ENCODE data around the gene HDAC4. TPM values are rescaled to one million over a fixed set of nuclear protein-coding genes. Genes with fewer than 3 reads are reported as not detected.

Gene HDAC4
- total RNA-seq, 1 donor from 2014 or later: 65.7 TPM

DNA sequence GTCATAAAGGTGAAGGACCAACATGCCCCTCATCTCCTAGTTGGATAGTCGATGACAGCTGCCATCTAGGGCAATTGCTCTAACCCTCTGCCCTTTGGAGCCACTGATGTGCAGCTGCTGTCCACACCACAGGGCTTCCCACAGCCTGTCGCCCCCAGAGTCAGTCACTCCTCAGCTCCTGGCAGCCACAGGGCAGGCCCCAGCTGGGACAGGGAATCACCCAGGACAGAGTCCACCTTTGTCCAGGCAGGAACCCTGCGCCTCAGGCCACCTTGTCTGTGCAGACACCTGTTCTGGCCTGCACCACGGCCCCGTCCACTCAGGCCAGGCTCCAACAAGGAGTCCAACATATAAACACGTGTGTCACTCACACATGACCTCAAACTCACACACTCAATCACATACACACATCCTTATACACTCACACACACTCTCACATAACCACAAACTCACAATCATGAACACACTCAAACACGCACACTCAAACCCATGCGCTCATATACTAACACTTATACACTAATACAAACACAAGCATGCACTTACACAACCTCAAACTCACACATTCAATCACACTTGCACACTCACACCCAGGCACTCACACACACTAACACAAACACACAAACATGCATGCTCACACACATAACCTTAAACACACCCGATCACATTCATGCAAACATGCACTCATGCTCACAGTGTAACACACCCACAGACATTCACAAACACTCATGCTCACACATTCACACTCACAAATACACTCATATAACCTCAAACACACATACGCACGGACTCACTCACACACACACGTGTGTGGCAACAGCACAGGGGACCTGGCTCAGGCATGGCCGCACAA lies 29.7 kb downstream of the HDAC4 start:
- intact Hi-C loops (cut with DNase I): no loop called here
- no peaks in the 10 kb centered on the region for H3K4me1 ChIP-seq
- H3K36me3 ChIP-seq: peaks cover 0 to 19% of the 10 kb centered on the region in 2 donors
- H3K27me3 ChIP-seq: no peaks in the 10 kb centered on the region
- DNase-seq (ENCODE audit: low spot score in 2 of 2): no peak
- TF ChIP-seq, protein P1, sequence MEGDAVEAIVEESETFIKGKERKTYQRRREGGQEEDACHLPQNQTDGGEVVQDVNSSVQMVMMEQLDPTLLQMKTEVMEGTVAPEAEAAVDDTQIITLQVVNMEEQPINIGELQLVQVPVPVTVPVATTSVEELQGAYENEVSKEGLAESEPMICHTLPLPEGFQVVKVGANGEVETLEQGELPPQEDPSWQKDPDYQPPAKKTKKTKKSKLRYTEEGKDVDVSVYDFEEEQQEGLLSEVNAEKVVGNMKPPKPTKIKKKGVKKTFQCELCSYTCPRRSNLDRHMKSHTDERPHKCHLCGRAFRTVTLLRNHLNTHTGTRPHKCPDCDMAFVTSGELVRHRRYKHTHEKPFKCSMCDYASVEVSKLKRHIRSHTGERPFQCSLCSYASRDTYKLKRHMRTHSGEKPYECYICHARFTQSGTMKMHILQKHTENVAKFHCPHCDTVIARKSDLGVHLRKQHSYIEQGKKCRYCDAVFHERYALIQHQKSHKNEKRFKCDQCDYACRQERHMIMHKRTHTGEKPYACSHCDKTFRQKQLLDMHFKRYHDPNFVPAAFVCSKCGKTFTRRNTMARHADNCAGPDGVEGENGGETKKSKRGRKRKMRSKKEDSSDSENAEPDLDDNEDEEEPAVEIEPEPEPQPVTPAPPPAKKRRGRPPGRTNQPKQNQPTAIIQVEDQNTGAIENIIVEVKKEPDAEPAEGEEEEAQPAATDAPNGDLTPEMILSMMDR (IDR thresholded peaks at IDR 0.05): no peak
- H3K9me3 ChIP-seq: no peaks in the 10 kb centered on the region
- no peak overlapping the region for H3K4me3 ChIP-seq
- H3K27ac ChIP-seq: no peak overlapping the region

DNA sequence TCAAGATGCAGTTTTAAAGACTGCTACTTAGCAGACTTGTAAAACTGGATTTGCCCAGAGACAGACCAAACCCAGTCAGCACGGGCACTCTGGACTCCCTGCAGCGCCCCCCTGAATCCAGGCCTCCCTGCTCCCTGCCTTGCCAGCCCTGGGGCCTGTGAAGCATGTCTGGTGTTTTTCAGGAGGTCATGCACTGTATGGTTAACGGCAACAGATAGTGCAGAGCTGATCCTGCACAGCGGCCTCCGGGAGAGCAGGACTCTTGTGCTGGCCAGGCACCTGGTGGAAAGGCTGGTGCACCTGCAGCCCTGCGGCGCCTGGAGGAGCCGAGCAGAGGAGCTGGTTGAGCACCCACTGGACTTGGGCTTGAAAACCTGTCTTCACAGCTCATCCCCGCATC lies 30.4 kb downstream of the HDAC4 start:
- Histone ChIP-seq H3K9me3 (no peaks in the 10 kb centered on the region), H3K4me3 (no peak overlapping the region), H3K36me3 (peaks cover 0 to 16% of the 10 kb centered on the region in 2 donors), H3K27ac (no peak overlapping the region), H3K27me3 (no peaks in the 10 kb centered on the region), H3K4me1 (no peaks in the 10 kb centered on the region)
- no peak for DNase-seq (ENCODE audit: low spot score in 2 of 2)
- TF ChIP-seq, protein P1 (IDR thresholded peaks at IDR 0.05): no peak
- intact Hi-C loops (cut with DNase I): no loop called here

DNA sequence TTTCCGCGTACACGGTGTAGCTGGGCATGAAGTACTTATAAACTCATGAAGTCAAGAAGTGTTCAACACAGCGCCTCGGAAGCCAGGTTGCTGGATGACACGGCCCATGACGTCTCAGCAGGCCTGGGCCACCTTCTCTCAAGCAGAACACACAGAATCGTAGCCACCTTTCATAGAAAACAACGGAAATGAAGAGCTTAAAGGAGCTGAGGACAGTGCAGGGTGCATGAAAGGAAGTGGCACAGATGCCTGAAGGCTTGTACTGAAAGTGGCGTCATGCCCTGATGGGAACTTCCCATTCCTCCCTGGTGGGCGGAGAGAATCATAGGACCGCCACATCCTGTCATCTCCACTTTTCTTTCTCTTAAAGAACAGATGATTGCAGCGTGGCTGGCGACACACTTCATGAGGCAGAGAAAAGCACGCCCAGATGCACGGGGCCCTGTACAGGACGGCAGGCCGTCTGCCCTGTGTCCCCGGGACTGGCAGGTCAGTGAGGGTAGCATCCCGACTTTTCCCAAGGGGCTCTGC lies 31.1 kb downstream of the HDAC4 start:
- Histone ChIP-seq H3K9me3 (no peaks in the 10 kb centered on the region), H3K4me1 (no peaks in the 10 kb centered on the region), H3K36me3 (peaks cover 0 to 16% of the 10 kb centered on the region in 2 donors), H3K27me3 (no peaks in the 10 kb centered on the region), H3K27ac (no peak overlapping the region), H3K4me3 (no peak overlapping the region)
- intact Hi-C loops (cut with DNase I): no loop called here
- DNase-seq (ENCODE audit: low spot score in 2 of 2): no peak
- TF ChIP-seq, protein P1 (IDR thresholded peaks at IDR 0.05): no peak

DNA sequence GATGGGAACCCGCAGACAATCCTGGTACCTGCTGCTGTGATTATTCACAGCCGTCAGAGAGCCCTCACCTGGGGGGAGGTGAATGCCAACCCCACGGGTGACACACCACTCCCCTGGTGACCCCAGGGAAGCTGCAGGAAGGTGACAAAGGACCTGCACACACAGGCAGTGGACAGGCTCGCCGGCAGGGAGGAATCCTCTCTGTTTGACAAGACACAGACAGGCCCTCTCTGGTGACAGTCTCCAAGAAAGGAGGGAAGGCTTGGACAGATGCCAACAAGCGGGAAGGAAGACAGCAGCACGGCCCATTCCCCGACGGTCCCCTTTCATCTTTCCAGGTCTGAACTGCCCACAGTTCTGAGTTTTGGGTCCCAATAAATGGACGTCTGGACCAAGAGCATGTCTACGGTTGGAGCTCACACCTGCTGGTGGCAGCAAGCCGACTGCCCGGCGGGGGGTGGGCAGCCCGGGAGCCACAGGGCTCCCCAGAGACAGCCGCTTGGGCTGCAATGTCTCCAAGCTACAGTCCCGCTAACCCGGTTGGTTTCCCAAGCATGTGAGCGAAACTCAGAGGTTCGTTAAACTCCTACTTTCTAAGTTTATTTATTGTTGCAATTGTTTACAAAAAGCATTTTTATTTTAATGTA lies 31.8 kb downstream of the HDAC4 start:
- intact Hi-C loops (cut with DNase I): no loop called here
- no peak overlapping the region for H3K4me3 ChIP-seq
- no peaks in the 10 kb centered on the region for H3K27me3 ChIP-seq
- no peak overlapping the region for H3K27ac ChIP-seq
- no peak for DNase-seq (ENCODE audit: low spot score in 2 of 2)
- TF ChIP-seq, protein P1 (IDR thresholded peaks at IDR 0.05): no peak
- H3K36me3 ChIP-seq: peaks cover 0 to 16% of the 10 kb centered on the region in 2 donors
- no peaks in the 10 kb centered on the region for H3K4me1 ChIP-seq
- no peaks in the 10 kb centered on the region for H3K9me3 ChIP-seq

DNA sequence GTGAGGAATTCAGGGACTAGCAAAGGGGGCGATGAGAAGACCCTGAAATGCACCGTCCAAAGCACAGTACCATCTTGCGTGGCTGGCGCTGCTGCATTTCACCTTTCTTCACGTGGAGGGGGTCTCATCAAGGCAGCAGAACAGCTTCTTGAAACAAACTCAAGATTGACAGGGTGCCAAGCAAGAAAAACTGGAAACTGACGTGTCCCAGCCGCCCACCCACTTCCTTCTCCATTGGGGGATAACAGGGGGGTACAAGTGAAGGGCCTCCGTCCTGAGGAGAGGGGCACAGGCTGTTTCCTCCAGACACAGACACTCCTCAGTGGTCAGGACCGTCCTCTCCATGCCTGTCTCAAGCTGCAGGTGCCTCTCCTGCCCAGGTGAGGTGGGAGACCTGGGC lies 32.5 kb downstream of the HDAC4 start:
- DNase-seq (ENCODE audit: low spot score in 2 of 2): no peak
- TF ChIP-seq, protein P1 (IDR thresholded peaks at IDR 0.05): no peak
- Histone ChIP-seq H3K9me3 (no peaks in the 10 kb centered on the region), H3K27me3 (no peaks in the 10 kb centered on the region), H3K27ac (no peak overlapping the region), H3K4me1 (no peaks in the 10 kb centered on the region), H3K4me3 (no peak overlapping the region), H3K36me3 (peaks cover 0 to 12% of the 10 kb centered on the region in 2 donors)
- intact Hi-C loops (cut with DNase I): no loop called here
